ENCODE measurements around the gene DUS2.
"Not testable (repeated sequence)": the region's sequence is repeated elsewhere in the genome, so short reads cannot be mapped to it uniquely, and the experiment has no call there.

GRCh38 chr16:68030108-68030507, 7.0 kb downstream of the DUS2 start:
- not testable (repeated sequence) for TF ChIP-seq CTCF (conservative IDR thresholded peaks at IDR 0.05 in 1 of 2, IDR thresholded peaks at IDR 0.05 in 1 of 2; ENCODE audit: extremely low read depth in 1 of 2, insufficient read depth in 1 of 2, low read depth in 1 of 2, low read length in 2 of 2); EZH2 (IDR thresholded peaks at IDR 0.05; ENCODE audit: borderline replicate concordance, low read length)

Data from mammary epithelial cell (primary cell).